Kidney (tissue), 14 donors: ENCODE measurements around the gene DMAC2L. TPM values are rescaled to one million over a fixed set of nuclear protein-coding genes. Genes with fewer than 3 reads are reported as not detected.
"Not testable (repeated sequence)": the region's sequence is repeated elsewhere in the genome, so short reads cannot be mapped to it uniquely, and the experiment has no call there.

ENCODE experiments used
- DNase-seq, 5 donors: peaks; one replicate each; pipeline ENCODE4 v3.0.0-alpha.2; 2013 to 2020
- FAIRE-seq: peaks from 2 replicates; lab custom pipeline; 2012; peaks lifted over from hg19 to GRCh38; lab: Jason Lieb, UNC
- H3K27ac ChIP-seq, 2 donors: one replicate each; pipeline ENCODE4 v1.7.0; 2013; ENCODE audit warnings: low read depth in 2 of 2, low read length in 2 of 2, inconsistent platforms in 1 of 2
- H3K27me3 ChIP-seq: one replicate; pipeline ENCODE4 v1.7.1; 2013; ENCODE audit warnings: low read length, inconsistent platforms; ENCODE audit not compliant: control insufficient read depth, insufficient read depth
- H3K36me3 ChIP-seq, 3 donors: one replicate each; pipeline versions ENCODE4 v1.7.0 to v1.7.1; 2013; ENCODE audit warnings: low read length in 3 of 3, control low read depth in 1 of 3, inconsistent platforms in 1 of 3; ENCODE audit not compliant: insufficient read depth in 3 of 3, control insufficient read depth in 2 of 3
- H3K4me1 ChIP-seq, 3 donors: one replicate each; pipeline versions ENCODE4 v1.7.0 to v1.7.1; 2013; ENCODE audit warnings: low read length in 3 of 3, inconsistent platforms in 1 of 3, low read depth in 1 of 3; ENCODE audit not compliant: control insufficient read depth in 2 of 3, insufficient read depth in 2 of 3
- H3K4me3 ChIP-seq, 3 donors: one replicate each; pipeline versions ENCODE4 v1.7.0 to v1.8.1; 2013; ENCODE audit warnings: low read length in 3 of 3, control low read depth in 1 of 3, inconsistent platforms in 1 of 3
- H3K9ac ChIP-seq, 3 donors: one replicate each; pipeline versions ENCODE4 v1.7.0 to v1.7.1; 2013; ENCODE audit warnings: low read length in 3 of 3, control low read depth in 1 of 3, inconsistent platforms in 1 of 3
- H3K9me3 ChIP-seq, 3 donors: one replicate each; pipeline versions ENCODE4 v1.7.0 to v1.7.1; 2013; ENCODE audit warnings: low read length in 3 of 3, control low read depth in 1 of 3, inconsistent platforms in 1 of 3; ENCODE audit not compliant: control insufficient read depth in 2 of 3, insufficient read depth in 1 of 3
- CTCF ChIP-seq: IDR thresholded peaks from 3 replicates; pipeline ENCODE4 v1.5.1; 2012; ENCODE audit warnings: mild to moderate bottlenecking, moderate library complexity, borderline replicate concordance; ENCODE audit not compliant: insufficient read depth; ENCODE audit errors: extremely low read depth
- intact Hi-C: fragments of 100-400 bp; cut with DNase I; formaldehyde crosslinking; loops from one replicate; pipeline ENCODE4 v1.11.1; 2022
- polyA plus RNA-seq: library from polyadenylated mRNA; stranded (reverse); fragments of 350-450 nt; fragmentation: Illumina TruSeq; extraction: RNeasy Lipid Tissue Mini Kit (QIAGEN cat#74804); gene quantifications from one replicate; pipeline ENCODE4 v1.2.3, GENCODE V29; 2014; ENCODE audit warnings: low read depth, low replicate concordance; ENCODE audit not compliant: insufficient read depth
- total RNA-seq: library from RNA; stranded (reverse); fragmentation: NEBNext Ultra II Directional; extraction: Animal tissue kit (Norgen Biotek cat#: 25700); gene quantifications from one replicate; pipeline ENCODE4 v1.2.1, GENCODE V29; 2021
- donor health status: control.
- donor health status: control.
- donor health status: control.
- donor health status: control.
- donor health status: control.
- donor health status: DM: yes; HTN: yes; CAD: no.
- donor health status: Normal renal cell carcinoma (clear cell type).

DMAC2L gene
- total and polyA plus RNA-seq, 2 donors from 2014 or later: 23.7 to 27.3 TPM

GRCh38 chr14:50353126-50353525 is 41.0 kb downstream of the DMAC2L start:
- FAIRE-seq (no peak), DNase-seq (no peak)
- H3K27ac ChIP-seq: no peak overlapping the region
- TF ChIP-seq CTCF: no peak
- no peaks in the 10 kb centered on the region for H3K27me3 ChIP-seq
- H3K36me3 ChIP-seq: no peaks in the 10 kb centered on the region
- H3K9ac ChIP-seq: no peak overlapping the region
- H3K4me1 ChIP-seq: peaks cover 0 to 2% (median 0%) of the 10 kb centered on the region in 3 donors
- H3K9me3 ChIP-seq: no peaks in the 10 kb centered on the region
- H3K4me3 ChIP-seq: no peak overlapping the region
- intact Hi-C loops: no loop called here

GRCh38 chr14:50354527-50354926 is 42.4 kb downstream of the DMAC2L start:
- no peak for FAIRE-seq
- no peak for DNase-seq
- H3K4me3 ChIP-seq: no peak overlapping the region
- no peaks in the 10 kb centered on the region for H3K9me3 ChIP-seq
- no peaks in the 10 kb centered on the region for H3K4me1 ChIP-seq
- intact Hi-C loops: no loop called here
- no peak for TF ChIP-seq CTCF
- H3K9ac ChIP-seq: no peak overlapping the region
- H3K36me3 ChIP-seq: no peaks in the 10 kb centered on the region
- H3K27me3 ChIP-seq: no peaks in the 10 kb centered on the region
- no peak overlapping the region for H3K27ac ChIP-seq

- intact Hi-C loops: no loop called here
- FAIRE-seq (no peak), DNase-seq (no peak)
- no peaks in the 10 kb centered on the region for H3K9me3 ChIP-seq
- H3K4me3 ChIP-seq: no peak overlapping the region
- no peaks in the 10 kb centered on the region for H3K36me3 ChIP-seq
- TF ChIP-seq CTCF: no peak
- no peaks in the 10 kb centered on the region for H3K4me1 ChIP-seq
- H3K27ac ChIP-seq: no peak overlapping the region
- no peaks in the 10 kb centered on the region for H3K27me3 ChIP-seq
- H3K9ac ChIP-seq: no peak overlapping the region
Observed at GRCh38 chr14:50355692-50356091, 43.6 kb downstream of the DMAC2L start.

GRCh38 chr14:50356283-50356682 is 44.2 kb downstream of the DMAC2L start:
- DNase-seq, H3K4me3 ChIP-seq, H3K9ac ChIP-seq, H3K4me1 ChIP-seq, H3K27ac ChIP-seq, H3K9me3 ChIP-seq, H3K36me3 ChIP-seq, FAIRE-seq, intact Hi-C loops, H3K27me3 ChIP-seq: not testable (repeated sequence)
